Measurements from ENCODE around the gene USP24.

GRCh38 chr1:55252942-55253589 lies 37.9 kb upstream of the USP24 start:
- TF ChIP-seq, protein P1, sequence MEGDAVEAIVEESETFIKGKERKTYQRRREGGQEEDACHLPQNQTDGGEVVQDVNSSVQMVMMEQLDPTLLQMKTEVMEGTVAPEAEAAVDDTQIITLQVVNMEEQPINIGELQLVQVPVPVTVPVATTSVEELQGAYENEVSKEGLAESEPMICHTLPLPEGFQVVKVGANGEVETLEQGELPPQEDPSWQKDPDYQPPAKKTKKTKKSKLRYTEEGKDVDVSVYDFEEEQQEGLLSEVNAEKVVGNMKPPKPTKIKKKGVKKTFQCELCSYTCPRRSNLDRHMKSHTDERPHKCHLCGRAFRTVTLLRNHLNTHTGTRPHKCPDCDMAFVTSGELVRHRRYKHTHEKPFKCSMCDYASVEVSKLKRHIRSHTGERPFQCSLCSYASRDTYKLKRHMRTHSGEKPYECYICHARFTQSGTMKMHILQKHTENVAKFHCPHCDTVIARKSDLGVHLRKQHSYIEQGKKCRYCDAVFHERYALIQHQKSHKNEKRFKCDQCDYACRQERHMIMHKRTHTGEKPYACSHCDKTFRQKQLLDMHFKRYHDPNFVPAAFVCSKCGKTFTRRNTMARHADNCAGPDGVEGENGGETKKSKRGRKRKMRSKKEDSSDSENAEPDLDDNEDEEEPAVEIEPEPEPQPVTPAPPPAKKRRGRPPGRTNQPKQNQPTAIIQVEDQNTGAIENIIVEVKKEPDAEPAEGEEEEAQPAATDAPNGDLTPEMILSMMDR (IDR thresholded peaks at IDR 0.05): no peak
- TF ChIP-seq EZH2 (IDR thresholded peaks at IDR 0.05) (no peak), EZH2phosphoT487 (IDR thresholded peaks at IDR 0.05) (no peak)
